Measurements from ENCODE around the gene IREB2. TPM values are rescaled to one million over a fixed set of nuclear protein-coding genes. Genes with fewer than 3 reads are reported as not detected.

The IREB2 gene
- polyA plus RNA-seq, 1 of the 3 experiments (the other 2 are of a cell fraction) = 9.5 TPM

DNA sequence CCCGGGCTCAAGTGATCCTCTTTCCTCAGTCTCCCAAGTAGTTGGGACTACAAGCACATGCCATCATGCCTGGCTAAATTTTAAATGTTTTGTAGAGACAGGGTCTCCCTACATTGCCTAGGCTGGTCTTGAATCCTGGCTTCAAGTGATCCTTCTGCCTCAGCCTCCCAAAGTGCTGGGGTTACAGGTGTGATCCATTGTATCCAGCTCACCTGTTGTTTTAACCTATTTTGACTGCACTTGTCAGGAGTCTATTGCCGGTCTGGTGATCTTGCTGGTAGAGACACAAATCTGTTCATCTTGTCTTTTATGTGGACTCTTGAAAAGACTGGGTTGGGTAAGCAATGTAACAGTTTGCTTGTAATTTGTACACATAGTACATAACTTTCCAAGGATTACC, 7.9 kb downstream of the IREB2 start (continued):
- TF ChIP-seq, protein P1, sequence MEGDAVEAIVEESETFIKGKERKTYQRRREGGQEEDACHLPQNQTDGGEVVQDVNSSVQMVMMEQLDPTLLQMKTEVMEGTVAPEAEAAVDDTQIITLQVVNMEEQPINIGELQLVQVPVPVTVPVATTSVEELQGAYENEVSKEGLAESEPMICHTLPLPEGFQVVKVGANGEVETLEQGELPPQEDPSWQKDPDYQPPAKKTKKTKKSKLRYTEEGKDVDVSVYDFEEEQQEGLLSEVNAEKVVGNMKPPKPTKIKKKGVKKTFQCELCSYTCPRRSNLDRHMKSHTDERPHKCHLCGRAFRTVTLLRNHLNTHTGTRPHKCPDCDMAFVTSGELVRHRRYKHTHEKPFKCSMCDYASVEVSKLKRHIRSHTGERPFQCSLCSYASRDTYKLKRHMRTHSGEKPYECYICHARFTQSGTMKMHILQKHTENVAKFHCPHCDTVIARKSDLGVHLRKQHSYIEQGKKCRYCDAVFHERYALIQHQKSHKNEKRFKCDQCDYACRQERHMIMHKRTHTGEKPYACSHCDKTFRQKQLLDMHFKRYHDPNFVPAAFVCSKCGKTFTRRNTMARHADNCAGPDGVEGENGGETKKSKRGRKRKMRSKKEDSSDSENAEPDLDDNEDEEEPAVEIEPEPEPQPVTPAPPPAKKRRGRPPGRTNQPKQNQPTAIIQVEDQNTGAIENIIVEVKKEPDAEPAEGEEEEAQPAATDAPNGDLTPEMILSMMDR (IDR thresholded peaks at IDR 0.05) = no peak

DNA sequence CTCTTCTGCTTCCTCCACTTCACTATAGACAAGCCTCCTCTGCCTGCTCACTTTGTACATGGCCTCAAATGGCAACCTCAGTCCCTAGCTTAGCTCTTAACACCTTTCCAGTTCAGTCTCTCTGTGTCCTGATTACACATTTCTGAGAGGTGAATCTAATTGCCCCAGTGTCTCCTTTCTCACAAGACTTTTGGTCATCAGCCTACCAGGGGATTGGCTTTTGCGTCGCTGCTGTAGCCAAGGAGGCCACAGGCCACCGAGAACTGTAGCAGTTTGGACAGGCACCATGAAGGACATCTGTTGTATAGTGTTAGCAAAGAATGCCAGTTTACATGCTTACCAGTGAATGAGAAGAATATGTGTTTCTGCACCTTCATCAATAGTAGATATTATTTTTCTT, 8.5 kb downstream of the IREB2 start:
- 98% methylated on average over 3 of the region's 3 CpGs for WGBS (ENCODE audit: low lambda C conversion rate)
- H3K27ac ChIP-seq (ENCODE audit: low read depth in 2 of 2, low read length in 1 of 2) = no peak overlapping the region; a peak in 1 of 4 replicates

DNA sequence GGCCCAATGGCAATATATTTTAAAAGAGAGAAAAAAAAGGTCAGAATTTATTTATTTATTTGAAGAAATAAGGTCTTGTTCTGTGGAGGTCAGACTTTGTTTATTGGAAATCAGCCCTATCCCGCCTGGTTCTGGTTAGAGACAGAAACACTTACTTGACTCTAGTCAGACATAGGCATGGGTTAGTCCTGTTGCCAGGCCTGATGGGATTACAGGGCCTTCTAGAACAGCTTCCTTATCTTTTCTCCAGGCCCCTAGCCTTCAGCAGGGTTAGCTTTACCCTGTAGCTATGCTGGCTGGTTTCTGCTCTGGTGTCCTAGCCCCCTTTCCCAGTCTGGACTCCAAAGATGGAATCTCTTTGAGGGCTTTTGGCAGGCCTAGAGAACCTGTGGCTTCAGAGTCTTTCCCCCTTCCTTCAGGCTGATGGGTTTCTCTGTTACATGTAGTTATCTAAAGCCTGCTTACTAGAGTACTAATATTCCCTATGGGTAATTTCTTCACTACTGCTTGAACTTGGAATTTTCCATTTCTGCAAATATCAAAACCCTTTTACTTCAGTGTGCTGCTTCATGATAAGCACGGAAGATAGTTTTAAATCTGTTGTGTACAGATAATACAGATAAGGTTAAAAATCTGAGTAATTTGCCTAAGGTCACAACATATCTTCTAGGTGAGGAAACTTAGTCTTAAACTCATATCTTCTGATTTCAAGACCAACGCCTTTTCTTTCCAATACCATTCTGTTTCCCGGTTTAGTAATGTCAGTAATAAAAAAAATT, 10.6 kb downstream of the IREB2 start:
- Histone ChIP-seq H3K79me2 (ENCODE audit: insufficient read depth) (peaks cover 100% of the 10 kb centered on the region), H2AFZ (ENCODE audit: low read depth) (no peak overlapping the region), H3K27ac (ENCODE audit: low read depth in 2 of 2, low read length in 1 of 2) (peak overlapping the region in 1 of 2 experiments; percentile 48; a peak in 1 of 4 replicates), H3K27me3 (ENCODE audit: insufficient read depth) (no peaks in the 10 kb centered on the region), H3K4me1 (ENCODE audit: control insufficient read depth in 1 of 2, insufficient read depth in 2 of 2, low read depth in 1 of 2, low read length in 1 of 2) (peaks cover 0 to 8% of the 10 kb centered on the region in 2 experiments; a peak in 2 of 4 replicates), H3K9me3 (no peaks in the 10 kb centered on the region), H3F3A (replicated peaks; ENCODE audit: insufficient read depth) (peaks cover 2% of the 10 kb centered on the region), H3K4me3 (ENCODE audit: low read depth in 2 of 2, low read length in 1 of 2) (no peak overlapping the region), H3K9me2 (no peaks in the 10 kb centered on the region), H3K4me2 (no peak overlapping the region), H3K36me3 (replicated peaks in 1 of 2; ENCODE audit: control insufficient read depth in 1 of 2, insufficient read depth in 2 of 2, low read length in 1 of 2) (peaks cover 36 to 49% of the 10 kb centered on the region in 2 experiments), H4K20me1 (ENCODE audit: insufficient read depth) (peaks cover 97% of the 10 kb centered on the region), H3K9ac (no peak overlapping the region)
- no peak for DNase-seq
- TF ChIP-seq RFX5 (IDR thresholded peaks at IDR 0.05; ENCODE audit: low read length) = no peak
- TF ChIP-seq RXRA (IDR thresholded peaks at IDR 0.05; ENCODE audit: borderline replicate concordance, low read depth) = no peak
- TF ChIP-seq JUND (IDR thresholded peaks at IDR 0.05) = no peak
- WGBS (ENCODE audit: low lambda C conversion rate) = 82% methylated on average over 4 of the region's 4 CpGs
- CTCF ChIA-PET = interaction anchor here (0.9 to 1.6 kb wide), 5 partner anchors 9 to 140 kb away, joined by 3 to 6 read pairs (median 4); no protein-coding TSS in a partner anchor
- POLR2A ChIA-PET = interaction anchor here (0.6 kb wide), 1 partner anchor 10 kb away, joined by 3 read pairs; no protein-coding TSS in a partner anchor

More for the DNA sequence above, 8.5 kb downstream of the IREB2 start:
- ChIA-PET CTCF (no interaction called here), POLR2A (no interaction called here)
- H3K4me3 ChIP-seq (ENCODE audit: low read depth in 2 of 2, low read length in 1 of 2) = no peak overlapping the region
- H3K4me1 ChIP-seq (ENCODE audit: control insufficient read depth in 1 of 2, insufficient read depth in 2 of 2, low read depth in 1 of 2, low read length in 1 of 2) = peaks cover 0 to 8% of the 10 kb centered on the region in 2 experiments; a peak in 1 of 4 replicates
- TF ChIP-seq, protein P2, sequence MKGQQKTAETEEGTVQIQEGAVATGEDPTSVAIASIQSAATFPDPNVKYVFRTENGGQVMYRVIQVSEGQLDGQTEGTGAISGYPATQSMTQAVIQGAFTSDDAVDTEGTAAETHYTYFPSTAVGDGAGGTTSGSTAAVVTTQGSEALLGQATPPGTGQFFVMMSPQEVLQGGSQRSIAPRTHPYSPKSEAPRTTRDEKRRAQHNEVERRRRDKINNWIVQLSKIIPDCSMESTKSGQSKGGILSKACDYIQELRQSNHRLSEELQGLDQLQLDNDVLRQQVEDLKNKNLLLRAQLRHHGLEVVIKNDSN (IDR thresholded peaks at IDR 0.05; ENCODE audit: borderline replicate concordance, low read depth) = no peak
- TF ChIP-seq FOXM1 (IDR thresholded peaks at IDR 0.05; ENCODE audit: low read depth) (no peak), FOSL2 (IDR thresholded peaks at IDR 0.05; ENCODE audit: borderline replicate concordance, low read depth) (no peak), FOXJ3 (CRISPR knock-in tag; IDR thresholded peaks at IDR 0.05) (no peak), POLR2AphosphoS5 (IDR thresholded peaks at IDR 0.05; ENCODE audit: low read depth, low read length) (no peak), NRF1 (IDR thresholded peaks at IDR 0.05; ENCODE audit: low read depth, low read length) (no peak), RCOR1 (IDR thresholded peaks at IDR 0.05; ENCODE audit: low read length) (no peak), TEAD4 (IDR thresholded peaks at IDR 0.05; ENCODE audit: borderline replicate concordance, insufficient read depth) (no peak), SMC3 (IDR thresholded peaks at IDR 0.05; ENCODE audit: low read depth, low read length) (no peak), RFX5 (IDR thresholded peaks at IDR 0.05; ENCODE audit: low read length) (no peak), MEF2A (IDR thresholded peaks at IDR 0.05; ENCODE audit: borderline replicate concordance, low read depth) (no peak), TCF12 (IDR thresholded peaks at IDR 0.05) (no peak), CHD2 (IDR thresholded peaks at IDR 0.05; ENCODE audit: low read length, partially characterized antibody) (no peak)
- TF ChIP-seq, protein P3, sequence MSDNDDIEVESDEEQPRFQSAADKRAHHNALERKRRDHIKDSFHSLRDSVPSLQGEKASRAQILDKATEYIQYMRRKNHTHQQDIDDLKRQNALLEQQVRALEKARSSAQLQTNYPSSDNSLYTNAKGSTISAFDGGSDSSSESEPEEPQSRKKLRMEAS (IDR thresholded peaks at IDR 0.05; ENCODE audit: low read depth) = no peak
- peaks cover 49 to 60% of the 10 kb centered on the region in 2 experiments for H3K36me3 ChIP-seq (replicated peaks in 1 of 2; ENCODE audit: control insufficient read depth in 1 of 2, insufficient read depth in 2 of 2, low read length in 1 of 2)
- no peaks in the 10 kb centered on the region for H3K9me2 ChIP-seq
- H3K9ac ChIP-seq = no peak overlapping the region
- no peak for DNase-seq
- H3K9me3 ChIP-seq = no peaks in the 10 kb centered on the region
- H3K79me2 ChIP-seq (ENCODE audit: insufficient read depth) = peaks cover 100% of the 10 kb centered on the region
- no peak overlapping the region for H3K4me2 ChIP-seq
- no peak overlapping the region for H2AFZ ChIP-seq (ENCODE audit: low read depth)
- H4K20me1 ChIP-seq (ENCODE audit: insufficient read depth) = peaks cover 91% of the 10 kb centered on the region
- H3K27me3 ChIP-seq (ENCODE audit: insufficient read depth) = no peaks in the 10 kb centered on the region
- peaks cover 2% of the 10 kb centered on the region for H3F3A ChIP-seq (replicated peaks; ENCODE audit: insufficient read depth)

Measured in SK-N-SH (cell line).